IMR-90 (cell line): ENCODE measurements around the gene TELO2. TPM values are rescaled to one million over a fixed set of nuclear protein-coding genes. Genes with fewer than 3 reads are reported as not detected.

Experiments
- ATAC-seq: fragments of 200-7000 bp; cut with Tn5 transposase; 2 replicates; pipeline ENCODE4 v1.9.1; 2020; ENCODE audit warnings: low read depth, mild to moderate bottlenecking, moderate library complexity
- BruUV-seq: library from RNA; stranded (reverse); fragments of 400-500 nt; replicated peaks from 2 replicates; lab custom pipeline; 2021; lab: Mats Ljungman, UMichigan
- CTCF ChIA-PET: fragments of 300-600 bp; formaldehyde crosslinking; extraction: SDS; loops from one replicate; lab custom pipeline; 2021; ENCODE audit warnings: antibody characterized with exemption; lab: Yijun Ruan, JAX
- POLR2A ChIA-PET: fragments of 300-600 bp; sonication (Branson Sonifier 250); formaldehyde crosslinking; loops from one replicate; lab custom pipeline; 2022; ENCODE audit warnings: antibody characterized with exemption; ENCODE audit not compliant: unreplicated experiment; lab: Charles Lee
- DNase-seq: peaks from one replicate; pipeline ENCODE4 v3.0.0; 2013
- H2AFZ ChIP-seq: replicated peaks from 2 replicates; pipeline ENCODE3; 2013; ENCODE audit warnings: low read length, mild to moderate bottlenecking; ENCODE audit not compliant: poor library complexity
- H2AK5ac ChIP-seq: 2 replicates; pipeline ENCODE4 v1.6.1; 2013; ENCODE audit warnings: low read depth, low read length, inconsistent platforms
- H2AK9ac ChIP-seq: replicated peaks from 2 replicates; pipeline ENCODE3; 2013; ENCODE audit warnings: mild to moderate bottlenecking, low read depth, low read length, moderate library complexity; ENCODE audit not compliant: poor library complexity
- H2BK120ac ChIP-seq: 2 replicates; pipeline ENCODE4 v1.6.1; 2013; ENCODE audit warnings: low read depth, low read length, inconsistent platforms
- H2BK15ac ChIP-seq: 3 replicates; pipeline ENCODE4 v1.6.1; 2013; ENCODE audit warnings: low read depth, low read length, inconsistent platforms
- H2BK20ac ChIP-seq: 2 replicates; pipeline ENCODE4 v1.6.1; 2013; ENCODE audit warnings: low read depth, mild to moderate bottlenecking, inconsistent platforms, low read length, moderate library complexity
- H2BK5ac ChIP-seq: 2 replicates; pipeline ENCODE4 v1.6.1; 2013; ENCODE audit warnings: mild to moderate bottlenecking, low read depth, low read length, inconsistent platforms; ENCODE audit not compliant: poor library complexity, severe bottlenecking
- H3K14ac ChIP-seq: replicated peaks from 2 replicates; pipeline ENCODE4 v1.6.1; 2013; ENCODE audit warnings: low read depth, low read length, inconsistent platforms
- H3K18ac ChIP-seq: 2 replicates; pipeline ENCODE4 v1.6.1; 2013; ENCODE audit warnings: low read depth, low read length, control low read depth
- H3K23ac ChIP-seq: 2 replicates; pipeline ENCODE4 v1.6.1; 2013; ENCODE audit warnings: low read depth, low read length, inconsistent platforms
- H3K27ac ChIP-seq: 2 replicates; pipeline ENCODE4 v1.5.1; 2013; ENCODE audit warnings: mild to moderate bottlenecking, control low read depth, low read length; ENCODE audit not compliant: insufficient read depth
- H3K27me3 ChIP-seq: 2 replicates; pipeline ENCODE4 v1.6.1; 2013; ENCODE audit warnings: low read length; ENCODE audit not compliant: control insufficient read depth, insufficient read depth
- H3K36me3 ChIP-seq: 2 replicates; pipeline ENCODE4 v1.6.1; 2013; ENCODE audit warnings: low read length, mixed read lengths; ENCODE audit not compliant: control insufficient read depth, insufficient read depth
- H3K4ac ChIP-seq: 2 replicates; pipeline ENCODE4 v1.6.1; 2013; ENCODE audit warnings: low read depth, low read length, inconsistent platforms
- H3K4me1 ChIP-seq: 2 replicates; pipeline ENCODE4 v1.6.1; 2013; ENCODE audit warnings: low read length, mixed read lengths; ENCODE audit not compliant: control insufficient read depth, insufficient read depth
- H3K4me2 ChIP-seq: 2 replicates; pipeline ENCODE4 v1.6.1; 2013; ENCODE audit warnings: low read depth, mild to moderate bottlenecking, control low read depth, low read length, moderate library complexity
- H3K4me3 ChIP-seq: 2 replicates; pipeline ENCODE4 v1.5.1; 2013; ENCODE audit warnings: low read depth, mild to moderate bottlenecking, control low read depth, low read length, moderate library complexity; ENCODE audit not compliant: insufficient read depth
- H3K56ac ChIP-seq: 2 replicates; pipeline ENCODE4 v1.6.1; 2013; ENCODE audit warnings: low read length, inconsistent platforms; ENCODE audit not compliant: insufficient read depth; ENCODE audit errors: extremely low read depth
- H3K79me1 ChIP-seq, 2 experiments: 2 replicates each; pipeline ENCODE4 v1.6.1; 2013; ENCODE audit warnings: low read length in 2 of 2, inconsistent platforms in 1 of 2, low read depth in 1 of 2
- H3K9ac ChIP-seq: 2 replicates; pipeline ENCODE4 v1.6.1; 2013; ENCODE audit warnings: low read depth, low read length, control low read depth
- H3K9me1 ChIP-seq: 2 replicates; pipeline ENCODE4 v1.6.1; 2013; ENCODE audit warnings: low read length, inconsistent platforms; ENCODE audit not compliant: insufficient read depth
- H3K9me3 ChIP-seq: 2 replicates; pipeline ENCODE4 v1.6.1; 2013; ENCODE audit warnings: low read length; ENCODE audit not compliant: control insufficient read depth, insufficient read depth
- H4K20me1 ChIP-seq: 2 replicates; pipeline ENCODE4 v1.6.1; 2013; ENCODE audit warnings: low read length, inconsistent platforms; ENCODE audit not compliant: insufficient read depth
- H4K5ac ChIP-seq: 2 replicates; pipeline ENCODE4 v1.6.1; 2013; ENCODE audit warnings: mild to moderate bottlenecking, low read depth, low read length, control low read depth
- H4K8ac ChIP-seq, 2 experiments: 2 replicates each; pipeline ENCODE4 v1.6.1; 2013; ENCODE audit warnings: low read depth in 2 of 2, low read length in 2 of 2, control low read depth in 1 of 2, inconsistent platforms in 1 of 2
- H4K91ac ChIP-seq: 2 replicates; pipeline ENCODE4 v1.6.1; 2013; ENCODE audit warnings: low read depth, low read length, inconsistent platforms; ENCODE audit not compliant: insufficient read depth
- BHLHE40 ChIP-seq: fragments of 150-350 bp; IDR thresholded peaks from 2 replicates; pipeline ENCODE4 v1.6.1; 2016; ENCODE audit warnings: mild to moderate bottlenecking, low read depth, low read length
- CEBPB ChIP-seq: IDR thresholded peaks from 2 replicates; pipeline ENCODE4 v1.6.1; 2012; ENCODE audit warnings: low read depth, low read length, improper control_type of control experiment
- CHD1 ChIP-seq: IDR thresholded peaks from 2 replicates; pipeline ENCODE4 v1.6.1; 2012; ENCODE audit warnings: low read depth, low read length, improper control_type of control experiment
- ELK1 ChIP-seq: fragments of 150-350 bp; IDR thresholded peaks from 2 replicates; pipeline ENCODE4 v1.6.1; 2016; ENCODE audit warnings: low read depth, mild to moderate bottlenecking, low read length, moderate library complexity, borderline replicate concordance
- MAFK ChIP-seq: IDR thresholded peaks from 2 replicates; pipeline ENCODE4 v1.6.1; 2012; ENCODE audit warnings: low read depth, low read length, improper control_type of control experiment
- MAZ ChIP-seq: IDR thresholded peaks from 2 replicates; pipeline ENCODE4 v1.6.1; 2012; ENCODE audit warnings: low read depth, mild to moderate bottlenecking, low read length, improper control_type of control experiment, moderate library complexity, borderline replicate concordance
- MXI1 ChIP-seq: IDR thresholded peaks from 2 replicates; pipeline ENCODE4 v1.6.1; 2012; ENCODE audit warnings: low read depth, mild to moderate bottlenecking, low read length, moderate library complexity, borderline replicate concordance
- NFE2L2 ChIP-seq: fragments of 150-350 bp; IDR thresholded peaks from 2 replicates; pipeline ENCODE4 v1.6.1; 2016; ENCODE audit warnings: low read depth, mild to moderate bottlenecking, low read length
- POLR2A ChIP-seq: IDR thresholded peaks from 2 replicates; pipeline ENCODE4 v1.6.1; 2012; ENCODE audit warnings: mild to moderate bottlenecking, low read depth, low read length
- RAD21 ChIP-seq: IDR thresholded peaks from 2 replicates; pipeline ENCODE4 v1.6.1; 2012; ENCODE audit warnings: low read length, improper control_type of control experiment
- RCOR1 ChIP-seq: IDR thresholded peaks from 2 replicates; pipeline ENCODE4 v1.6.1; 2012; ENCODE audit warnings: mild to moderate bottlenecking, low read length, improper control_type of control experiment; ENCODE audit not compliant: insufficient replicate concordance
- RFX5 ChIP-seq: IDR thresholded peaks from 2 replicates; pipeline ENCODE4 v1.8.0; 2012; ENCODE audit warnings: low read depth, mild to moderate bottlenecking, low read length, moderate library complexity
- USF2 ChIP-seq: fragments of 150-350 bp; IDR thresholded peaks from 2 replicates; pipeline ENCODE4 v1.6.1; 2017; ENCODE audit warnings: mild to moderate bottlenecking, antibody characterized with exemption, low read length, low read depth
- WGBS, 2 experiments: methylation state at CpG; one replicate each; pipeline versions ENCODE4 v1.1.5 to v1.1.7; 2013; ENCODE audit warnings: missing lambda C conversion rate in 2 of 2; ENCODE audit not compliant: insufficient read length in 1 of 2; ENCODE audit errors: extremely low coverage in 2 of 2; 5-methylcytosine and 5-hydroxymethylcytosine counted together
- dilution Hi-C: fragments of 300-500 bp; cut with HindIII; formaldehyde crosslinking; loops from one replicate; pipeline ENCODE4 v1.14.3; 2018; ENCODE audit warnings: low sequenced_read_pairs; ENCODE audit not compliant: unreplicated experiment
- in situ Hi-C: fragments of 300-500 bp; cut with MboI; formaldehyde crosslinking; loops from 3 replicates; pipeline ENCODE4 v1.14.3; 2019; ENCODE audit warnings: low sequenced_read_pairs, inconsistent platforms, mixed read lengths
- intact Hi-C: fragments of 100-400 bp; cut with micrococcal nuclease; formaldehyde crosslinking; loops from 2 replicates; pipeline ENCODE4 v1.10.0; 2022
- polyA plus RNA-seq, 3 experiments: library from polyadenylated mRNA; depleted of rRNA; stranded (reverse); fragments of >200 nt; gene quantifications; 2 replicates each; pipeline ENCODE4 v1.2.3, GENCODE V29; 2012; ENCODE audit warnings: low replicate concordance in 1 of 3
- total RNA-seq: library from RNA; depleted of rRNA; stranded (reverse); fragments of >200 nt; gene quantifications from 2 replicates; pipeline ENCODE4 v1.2.3, GENCODE V29; 2012

Gene TELO2
- total and polyA plus RNA-seq, 2 of the 4 experiments (the other 2 are of a cell fraction): 6.6 to 26.6 TPM

GRCh38 chr16:1503110-1503955 is 10.2 kb downstream of the TELO2 start:
- CTCF ChIA-PET: no interaction called here
- dilution Hi-C loops: no loop called here
- no peak for ATAC-seq

More at GRCh38 chr16:1503110-1503955, 10.2 kb downstream of the TELO2 start:
- Histone ChIP-seq H2AK9ac (no peak overlapping the region), H4K20me1 (no peaks in the 10 kb centered on the region; the same call in 1 of the 2 replicates), H2BK20ac (no peak overlapping the region), H3K9ac (no peak overlapping the region), H3K4me3 (no peak overlapping the region), H3K9me3 (no peaks in the 10 kb centered on the region), H2AK5ac (no peak overlapping the region), H2BK5ac (no peak overlapping the region), H3K23ac (no peak overlapping the region), H3K79me1 (no peaks in the 10 kb centered on the region), H2BK120ac (no peak overlapping the region), H3K18ac (no peak overlapping the region), H3K27me3 (no peaks in the 10 kb centered on the region), H2AFZ (no peak overlapping the region), H2BK15ac (no peak overlapping the region), H3K56ac (no peak overlapping the region), H3K36me3 (peaks cover 45% of the 10 kb centered on the region), H3K9me1 (no peaks in the 10 kb centered on the region), H3K4ac (no peak overlapping the region), H3K27ac (no peak overlapping the region), H3K4me2 (no peak overlapping the region), H4K5ac (no peak overlapping the region), H4K91ac (no peak overlapping the region), H3K4me1 (no peaks in the 10 kb centered on the region), H3K14ac (no peak overlapping the region), H4K8ac (no peak overlapping the region)
- 95% methylated on average over 14 of the region's 37 CpGs; no CpG with 5 or more reads in 1 of the 2 experiments for WGBS, 2 experiments
- no peak for DNase-seq
- in situ Hi-C loops: no loop called here
- POLR2A ChIA-PET: no interaction called here
- TF ChIP-seq MXI1: no peak
- no peak for TF ChIP-seq ELK1
- TF ChIP-seq MAFK: no peak
- TF ChIP-seq RFX5: no peak
- TF ChIP-seq NFE2L2: no peak
- no peak for TF ChIP-seq MAZ
- no peak for TF ChIP-seq RCOR1
- TF ChIP-seq CEBPB: no peak
- TF ChIP-seq CHD1: no peak
- TF ChIP-seq BHLHE40: no peak
- TF ChIP-seq POLR2A: no peak
- no peak for TF ChIP-seq RAD21
- no peak for TF ChIP-seq USF2
- intact Hi-C loops: no loop called here
- BruUV-seq: no TSS peak
